NT2/D1 (cell line): ENCODE data around the gene DHX58.
A peak's percentile ranks its signal among the peaks of the same experiment; 100 is the strongest.

ENCODE experiments used
- DNase-seq: peaks from one replicate; pipeline ENCODE4 v3.0.0-alpha.2; 2011; ENCODE audit warnings: low read depth, low spot score
- H3K27me3 ChIP-seq: 2 replicates; pipeline ENCODE4 v1.6.0; 2011; ENCODE audit warnings: mild to moderate bottlenecking; ENCODE audit not compliant: insufficient read length, insufficient read depth
- H3K36me3 ChIP-seq: 2 replicates; pipeline ENCODE4 v1.6.1; 2011; ENCODE audit warnings: mild to moderate bottlenecking, low read length, mixed read lengths; ENCODE audit not compliant: insufficient read depth, insufficient read length
- H3K4me1 ChIP-seq: 2 replicates; pipeline ENCODE4 v1.5.1; 2011; ENCODE audit not compliant: insufficient read depth, insufficient read length
- H3K4me3 ChIP-seq: 2 replicates; pipeline ENCODE4 v1.5.1; 2011; ENCODE audit warnings: low read depth; ENCODE audit not compliant: insufficient read length
- H3K9ac ChIP-seq: 2 replicates; pipeline ENCODE4 v1.6.0; 2011; ENCODE audit warnings: low read depth; ENCODE audit not compliant: insufficient read length
- H3K9me3 ChIP-seq: 2 replicates; pipeline ENCODE4 v1.5.1; 2011; ENCODE audit warnings: mild to moderate bottlenecking, low read length; ENCODE audit not compliant: insufficient read depth
- SUZ12 ChIP-seq: IDR thresholded peaks from 2 replicates; pipeline ENCODE4 v1.6.1; 2011; ENCODE audit not compliant: insufficient read length, insufficient read depth; ENCODE audit errors: extremely low read depth
- YY1 ChIP-seq: IDR thresholded peaks from 2 replicates; pipeline ENCODE4 v1.6.1; 2011; ENCODE audit not compliant: insufficient read length, insufficient read depth
- ZNF274 ChIP-seq: IDR thresholded peaks from 2 replicates; pipeline ENCODE4 v1.6.1; 2011; ENCODE audit warnings: mild to moderate bottlenecking, low read depth, low read length

DHX58 gene

GRCh38 chr17:42126836-42127235 lies 14.3 kb upstream of the DHX58 start:
- Histone ChIP-seq H3K9me3 (no peaks in the 10 kb centered on the region), H3K27me3 (no peaks in the 10 kb centered on the region), H3K4me1 (peaks cover 15% of the 10 kb centered on the region), H3K36me3 (peaks cover 90% of the 10 kb centered on the region), H3K9ac (no peak overlapping the region), H3K4me3 (no peak overlapping the region)
- no peak for DNase-seq
- TF ChIP-seq ZNF274 (no peak), YY1 (no peak), SUZ12 (no peak)

- TF ChIP-seq YY1 (no peak), ZNF274 (no peak), SUZ12 (no peak)
- Histone ChIP-seq H3K36me3 (peaks cover 82% of the 10 kb centered on the region), H3K27me3 (no peaks in the 10 kb centered on the region), H3K4me3 (no peak overlapping the region), H3K4me1 (peaks cover 19% of the 10 kb centered on the region), H3K9me3 (no peaks in the 10 kb centered on the region), H3K9ac (no peak overlapping the region)
- DNase-seq: no peak
Observed at GRCh38 chr17:42125565-42125964, 13.1 kb upstream of the DHX58 start.

DNA sequence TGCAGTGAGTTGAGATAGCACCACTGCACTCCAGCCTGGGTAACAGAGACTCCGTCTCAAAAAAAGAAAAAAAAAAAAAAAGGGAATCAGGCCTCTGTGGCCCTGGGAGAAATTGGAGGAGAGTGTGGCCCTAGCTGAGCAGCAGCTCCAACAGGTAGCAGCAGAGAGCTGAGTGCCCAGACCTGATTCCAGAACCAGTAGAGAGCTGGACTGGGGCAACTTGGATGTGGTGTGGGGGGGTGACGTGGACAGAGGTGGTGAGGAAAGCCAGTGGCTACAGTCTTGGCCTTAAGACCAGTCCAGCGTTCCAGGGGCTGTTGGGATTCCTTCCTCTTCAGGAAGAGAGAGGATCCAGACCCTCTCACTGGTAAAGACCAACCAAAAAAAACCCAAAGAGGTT lies 11.7 kb upstream of the DHX58 start:
- no peak for DNase-seq
- no peaks in the 10 kb centered on the region for H3K27me3 ChIP-seq
- peaks cover 28% of the 10 kb centered on the region for H3K4me1 ChIP-seq
- no peak overlapping the region for H3K9ac ChIP-seq
- no peaks in the 10 kb centered on the region for H3K9me3 ChIP-seq
- H3K4me3 ChIP-seq: no peak overlapping the region
- peaks cover 79% of the 10 kb centered on the region for H3K36me3 ChIP-seq
- no peak for TF ChIP-seq YY1
- TF ChIP-seq ZNF274: no peak
- TF ChIP-seq SUZ12: no peak

GRCh38 chr17:42122371-42123303 lies 10.1 kb upstream of the DHX58 start, which contains the start of gene HSPB9:
TSS of gene HSPB9 (plus strand) at chr17:42122804. CDS start at chr17:42122851, 47 bp downstream.
- H3K4me3 ChIP-seq: no peak within 1 kb of the TSS
- DNase-seq: no peak

GRCh38 chr17:42120770-42121769 lies 8.6 kb upstream of the DHX58 start, which contains the start of gene KAT2A:
TSS of gene KAT2A (minus strand) at chr17:42121367. CDS start at chr17:42121304, 63 bp downstream.
- Histone ChIP-seq H3K4me1 (peaks cover 30% of the 10 kb centered on the region), H3K9me3 (no peaks in the 10 kb centered on the region), H3K9ac (peak within 1 kb of the TSS; percentile 39), H3K4me3 (peak within 1 kb of the TSS; percentile 38), H3K36me3 (peaks cover 80% of the 10 kb centered on the region), H3K27me3 (no peaks in the 10 kb centered on the region)
- peak; percentile 59 for DNase-seq
- TF ChIP-seq SUZ12 (no peak), YY1 (peak; percentile 34)

More at GRCh38 chr17:42122371-42123303, 10.1 kb upstream of the DHX58 start, which contains the start of gene HSPB9:
- peak within 1 kb of the TSS; percentile 36 for H3K9ac ChIP-seq
- H3K27me3 ChIP-seq: no peaks in the 10 kb centered on the region
- H3K4me1 ChIP-seq: peaks cover 30% of the 10 kb centered on the region
- no peak for TF ChIP-seq SUZ12
- no peak for TF ChIP-seq ZNF274
- no peak for TF ChIP-seq YY1
- H3K36me3 ChIP-seq: peaks cover 79% of the 10 kb centered on the region
- no peaks in the 10 kb centered on the region for H3K9me3 ChIP-seq

- peaks cover 30% of the 10 kb centered on the region for H3K4me1 ChIP-seq
- H3K9ac ChIP-seq: peak overlapping the region; percentile 39
- TF ChIP-seq ZNF274: no peak
- no peak for TF ChIP-seq SUZ12
- TF ChIP-seq YY1: no peak
- H3K4me3 ChIP-seq: peak overlapping the region; percentile 38
- no peaks in the 10 kb centered on the region for H3K27me3 ChIP-seq
- no peaks in the 10 kb centered on the region for H3K9me3 ChIP-seq
- H3K36me3 ChIP-seq: peaks cover 80% of the 10 kb centered on the region
- DNase-seq: no peak
Observed at GRCh38 chr17:42120161-42120769, 7.8 kb upstream of the DHX58 start.
